GM12801 (cell line): ENCODE measurements around the gene MAT2A.

Experiments
- CTCF ChIP-seq: IDR thresholded peaks from one replicate; pipeline ENCODE4 v1.5.1; 2011; ENCODE audit warnings: control low read depth; ENCODE audit not compliant: insufficient read length; ENCODE audit errors: extremely low read depth

Gene MAT2A

GRCh38 chr2:85551698-85552678 is 13.0 kb downstream of the MAT2A start:
- TF ChIP-seq CTCF, result peak; percentile 93

- no peak for TF ChIP-seq CTCF
Measured at GRCh38 chr2:85553184-85553583, 14.2 kb downstream of the MAT2A start.

- TF ChIP-seq CTCF, result no peak
Measured at GRCh38 chr2:85554980-85555612, 16.1 kb downstream of the MAT2A start.

- TF ChIP-seq CTCF, result no peak
Measured at GRCh38 chr2:85557130-85557529, 18.2 kb downstream of the MAT2A start.

GRCh38 chr2:85558160-85558559 is 19.2 kb downstream of the MAT2A start:
- no peak for TF ChIP-seq CTCF

- no peak for TF ChIP-seq CTCF
Measured at GRCh38 chr2:85560812-85561279, 21.9 kb downstream of the MAT2A start.

GRCh38 chr2:85561280-85562212 is 22.6 kb downstream of the MAT2A start, which contains the start of gene GGCX:
Gene GGCX, minus strand, starts transcription at chr2:85561493. Its CDS starts 65 bp downstream, at chr2:85561428.
- no peak for TF ChIP-seq CTCF
